Measurements from ENCODE around the gene ATP10A. TPM values are rescaled to one million over a fixed set of nuclear protein-coding genes. Genes with fewer than 3 reads are reported as not detected.

The ATP10A gene
- total and polyA plus RNA-seq, 7 donors: 0.08 to 0.60 (median 0.36) TPM

- Histone ChIP-seq H3K36me3 (ENCODE audit: insufficient read depth in 1 of 2, low read depth in 1 of 2) (no peaks in the 10 kb centered on the region), H3K27ac (no peak overlapping the region), H3K9me3 (no peaks in the 10 kb centered on the region), H3K4me3 (no peak overlapping the region), H3K4me1 (peaks cover 11% of the 10 kb centered on the region), H3K27me3 (ENCODE audit: insufficient read depth in 3 of 3, low read length in 2 of 3) (no peaks in the 10 kb centered on the region)
- intact Hi-C loops (cut with DNase I): no loop called here
- 83 to 85% (median 83%) methylated on average over 16 of the region's 16 CpGs for WGBS, 3 donors
- no peak for TF ChIP-seq CTCF (IDR thresholded peaks at IDR 0.05)
- DNase-seq: no peak
- no peak for ATAC-seq
These were observed 60.8 kb downstream of the ATP10A start for GRCh38 chr15:25802285-25802830.

- H3K4me3 ChIP-seq: no peak overlapping the region
- intact Hi-C loops (cut with DNase I): no loop called here
- 52 to 59% (median 53%) methylated on average over 24 of the region's 24 CpGs for WGBS, 3 donors
- no peak overlapping the region for H3K27ac ChIP-seq
- no peak for DNase-seq
- no peaks in the 10 kb centered on the region for H3K9me3 ChIP-seq
- TF ChIP-seq CTCF (IDR thresholded peaks at IDR 0.05): no peak
- no peaks in the 10 kb centered on the region for H3K36me3 ChIP-seq (ENCODE audit: insufficient read depth in 1 of 2, low read depth in 1 of 2)
- no peaks in the 10 kb centered on the region for H3K27me3 ChIP-seq (ENCODE audit: insufficient read depth in 3 of 3, low read length in 2 of 3)
- peaks cover 15% of the 10 kb centered on the region for H3K4me1 ChIP-seq
- ATAC-seq: no peak
These were observed 61.4 kb downstream of the ATP10A start for GRCh38 chr15:25801586-25802284.

GRCh38 chr15:25800761-25801515 lies 62.2 kb downstream of the ATP10A start:
- WGBS, 3 donors: 88 to 90% (median 90%) methylated on average over 10 of the region's 10 CpGs
- DNase-seq (no peak), ATAC-seq (no peak)
- intact Hi-C loops (cut with DNase I): no loop called here
- TF ChIP-seq CTCF (IDR thresholded peaks at IDR 0.05): no peak
- Histone ChIP-seq H3K27ac (no peak overlapping the region), H3K9me3 (no peaks in the 10 kb centered on the region), H3K27me3 (ENCODE audit: insufficient read depth in 3 of 3, low read length in 2 of 3) (no peaks in the 10 kb centered on the region), H3K4me3 (no peak overlapping the region), H3K4me1 (peaks cover 15% of the 10 kb centered on the region), H3K36me3 (ENCODE audit: insufficient read depth in 1 of 2, low read depth in 1 of 2) (no peaks in the 10 kb centered on the region)

GRCh38 chr15:25799906-25800700 lies 63.0 kb downstream of the ATP10A start:
- intact Hi-C loops (cut with DNase I): no loop called here
- Histone ChIP-seq H3K27ac (no peak overlapping the region), H3K36me3 (ENCODE audit: insufficient read depth in 1 of 2, low read depth in 1 of 2) (no peaks in the 10 kb centered on the region), H3K4me1 (peaks cover 15% of the 10 kb centered on the region), H3K27me3 (ENCODE audit: insufficient read depth in 3 of 3, low read length in 2 of 3) (no peaks in the 10 kb centered on the region), H3K9me3 (no peaks in the 10 kb centered on the region), H3K4me3 (no peak overlapping the region)
- WGBS, 3 donors: 84 to 85% (median 85%) methylated on average over 19 of the region's 19 CpGs
- ATAC-seq (no peak), DNase-seq (no peak)
- no peak for TF ChIP-seq CTCF (IDR thresholded peaks at IDR 0.05)
